ENCODE results near the gene CHMP1B.

DNA sequence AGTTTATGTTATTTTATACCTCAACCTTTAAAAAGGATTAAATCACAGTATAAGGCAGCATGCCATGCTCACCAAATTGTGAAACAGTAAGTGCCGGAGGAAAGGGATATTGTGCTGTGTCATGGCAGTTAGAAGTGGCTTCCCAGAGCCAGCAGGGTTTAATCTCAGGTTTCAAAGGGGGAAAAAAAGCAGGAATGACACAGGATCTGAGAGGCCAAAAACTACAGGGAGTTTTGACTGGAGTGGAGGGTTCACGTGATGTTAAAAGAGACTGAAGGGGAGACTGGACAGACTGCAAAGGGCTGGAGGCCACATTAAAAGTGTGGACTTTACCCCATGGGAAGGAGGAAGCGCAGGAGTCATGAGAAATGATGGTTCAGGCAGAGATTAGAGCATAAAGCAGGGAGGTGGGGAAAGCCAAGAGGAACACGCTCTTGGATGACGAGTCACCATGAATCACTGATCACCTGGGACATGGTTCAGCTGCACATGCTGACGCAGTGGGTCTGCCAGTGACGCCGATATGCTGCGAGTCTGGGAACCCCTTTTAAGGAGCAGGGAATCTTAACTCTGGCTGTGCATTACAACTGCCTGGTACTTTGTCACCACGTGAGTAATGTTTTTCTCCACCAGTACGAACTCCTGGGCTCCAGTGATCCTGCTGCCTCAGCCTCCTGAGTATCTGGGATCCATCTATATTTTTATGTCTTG is 6.1 kb downstream of the CHMP1B start:
- TF ChIP-seq ELF4 (IDR thresholded peaks at IDR 0.05) = no peak
- TF ChIP-seq SP1 (IDR thresholded peaks at IDR 0.05) = no peak
- TF ChIP-seq TARDBP (IDR thresholded peaks at IDR 0.05) = no peak
- no peak for TF ChIP-seq SUZ12 (IDR thresholded peaks at IDR 0.05)
- TF ChIP-seq FOXM1 (IDR thresholded peaks at IDR 0.05; ENCODE audit: borderline replicate concordance) = no peak
- no peak for TF ChIP-seq ARNT (IDR thresholded peaks at IDR 0.05)
- no peak for TF ChIP-seq LEF1 (IDR thresholded peaks at IDR 0.05; ENCODE audit: borderline replicate concordance)
- no peak for TF ChIP-seq BHLHE40 (IDR thresholded peaks at IDR 0.05; ENCODE audit: borderline replicate concordance)
- no peak for TF ChIP-seq CTBP1 (IDR thresholded peaks at IDR 0.05; ENCODE audit: borderline replicate concordance)
- no peak; the same call in 1 of the 2 replicates for TF ChIP-seq L3MBTL2 (conservative IDR thresholded peaks at IDR 0.05)
- no peak for TF ChIP-seq FOXA1 (IDR thresholded peaks at IDR 0.05)
- no peak for TF ChIP-seq HDGF (IDR thresholded peaks at IDR 0.05; ENCODE audit: borderline replicate concordance)

Measured in HEK293T (cell line).